Caco-2 (cell line): ENCODE data around the gene LSM4. TPM values are rescaled to one million over a fixed set of nuclear protein-coding genes. Genes with fewer than 3 reads are reported as not detected.

Experiments
- BruUV-seq: library from RNA; stranded (reverse); fragments of 400-500 nt; replicated peaks from 2 replicates; lab custom pipeline; 2021; lab: Mats Ljungman, UMichigan
- CTCF ChIA-PET: fragments of 300-600 bp; sonication (Branson Sonifier 250); formaldehyde crosslinking; loops from one replicate; lab custom pipeline; 2022; ENCODE audit warnings: antibody characterized with exemption; lab: Charles Lee
- POLR2A ChIA-PET: fragments of 300-600 bp; sonication (Branson Sonifier 250); formaldehyde crosslinking; loops from one replicate; lab custom pipeline; 2022; ENCODE audit warnings: antibody characterized with exemption; lab: Charles Lee
- DNase-seq, 2 experiments: peaks; one replicate each; pipeline versions ENCODE4 v3.0.0 to v3.0.0-alpha.2; 2020 to 2022
- H3K27me3 ChIP-seq: replicated peaks from 2 replicates; pipeline ENCODE4 v1.6.0; 2011; ENCODE audit warnings: low read length; ENCODE audit not compliant: control insufficient read depth, insufficient read depth
- H3K36me3 ChIP-seq: 2 replicates; pipeline ENCODE4 v1.5.1; 2011; ENCODE audit warnings: low read length; ENCODE audit not compliant: control insufficient read depth, insufficient read depth
- H3K4me1 ChIP-seq: fragments of 250-450 bp; sonication (Bioruptor Pico); 2 replicates; pipeline ENCODE4 v1.5.1; 2020; ENCODE audit warnings: mild to moderate bottlenecking
- H3K4me3 ChIP-seq: 2 replicates; pipeline ENCODE4 v1.5.1; 2011; ENCODE audit warnings: low read depth, mild to moderate bottlenecking, control low read depth, low read length
- H3K9me3 ChIP-seq: fragments of 250-450 bp; sonication (Bioruptor Pico); 2 replicates; pipeline ENCODE4 v1.5.1; 2020; ENCODE audit warnings: mild to moderate bottlenecking, moderate library complexity
- H3K27ac Mint-ChIP-seq: one replicate; pipeline ENCODE4 v1.8.0; 2022; ENCODE audit warnings: mixed read lengths; ENCODE audit not compliant: unreplicated experiment
- H3K27me3 Mint-ChIP-seq: one replicate; pipeline ENCODE4 v1.8.0; 2022; ENCODE audit warnings: mixed read lengths; ENCODE audit not compliant: insufficient read depth, unreplicated experiment
- H3K36me3 Mint-ChIP-seq: one replicate; pipeline ENCODE4 v1.8.0; 2022; ENCODE audit warnings: mild to moderate bottlenecking, mixed read lengths; ENCODE audit not compliant: insufficient read depth, unreplicated experiment
- H3K4me1 Mint-ChIP-seq: one replicate; pipeline ENCODE4 v1.8.0; 2022; ENCODE audit warnings: low read depth, mixed read lengths; ENCODE audit not compliant: unreplicated experiment
- H3K4me3 Mint-ChIP-seq: one replicate; pipeline ENCODE4 v1.8.0; 2022; ENCODE audit warnings: mild to moderate bottlenecking, moderate library complexity, mixed read lengths; ENCODE audit not compliant: unreplicated experiment
- H3K9me3 Mint-ChIP-seq: one replicate; pipeline ENCODE4 v1.8.0; 2022; ENCODE audit warnings: mixed read lengths; ENCODE audit not compliant: unreplicated experiment
- intact Hi-C: fragments of 100-400 bp; cut with micrococcal nuclease; formaldehyde crosslinking; loops from one replicate; pipeline ENCODE4 v1.10.0; 2022; ENCODE audit not compliant: unreplicated experiment
- total RNA-seq: library from RNA; stranded (reverse); gene quantifications from 2 replicates; pipeline ENCODE4 v1.2.3, GENCODE V29; 2022
- TF ChIP-seq, protein P1 (sequence below), 2 experiments: fragments of 200-600 bp in 1 of 2; IDR thresholded peaks; 1 replicate in 1 of 2; 2 replicates in 1 of 2; pipeline versions ENCODE4 v1.5.1 to v1.8.0; 2011 to 2022; ENCODE audit warnings: antibody characterized with exemption in 1 of 2, control low read depth in 1 of 2, inconsistent platforms in 1 of 2, low read depth in 1 of 2, low read length in 1 of 2, mild to moderate bottlenecking in 1 of 2, moderate library complexity in 1 of 2; ENCODE audit not compliant: insufficient read depth in 1 of 2, severe bottlenecking in 1 of 2, unreplicated experiment in 1 of 2

Gene LSM4
- total RNA-seq, 1 experiment from 2014 or later = 184 TPM

DNA sequence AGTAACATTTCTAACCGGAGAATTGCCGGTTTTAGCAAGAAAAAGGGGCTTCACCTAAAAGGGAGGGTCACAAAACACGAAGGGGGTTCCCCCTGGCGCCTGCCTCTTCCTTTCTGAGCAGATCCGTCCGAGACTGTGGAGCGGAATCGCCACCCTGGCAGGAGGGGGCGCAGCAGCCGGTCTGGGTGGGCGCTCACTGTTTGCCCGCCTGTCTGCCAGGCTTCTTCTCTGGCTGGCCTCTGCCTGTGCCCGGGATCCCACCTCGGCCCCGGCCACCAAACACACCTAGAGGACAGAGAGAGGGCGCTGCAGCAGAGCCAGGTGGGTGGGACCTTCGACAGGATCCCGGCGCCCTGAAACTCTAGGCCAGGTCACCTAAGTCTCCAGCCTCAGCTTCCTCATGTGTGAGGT is 15.6 kb downstream of the LSM4 start:
- peaks cover 2% of the 10 kb centered on the region; the same call in 1 of the 2 replicates for H3K36me3 ChIP-seq
- CTCF ChIA-PET = no interaction called here
- no peaks in the 10 kb centered on the region for H3K27me3 ChIP-seq
- Mint-ChIP-seq H3K9me3 (no peaks in the 10 kb centered on the region), H3K4me3 (no peak overlapping the region), H3K27ac (no peak overlapping the region), H3K36me3 (peaks cover 33% of the 10 kb centered on the region), H3K27me3 (no peaks in the 10 kb centered on the region), H3K4me1 (peaks cover 9% of the 10 kb centered on the region)
- H3K9me3 ChIP-seq = no peaks in the 10 kb centered on the region
- no peak for DNase-seq
- POLR2A ChIA-PET = no interaction called here
- TF ChIP-seq, protein P1, sequence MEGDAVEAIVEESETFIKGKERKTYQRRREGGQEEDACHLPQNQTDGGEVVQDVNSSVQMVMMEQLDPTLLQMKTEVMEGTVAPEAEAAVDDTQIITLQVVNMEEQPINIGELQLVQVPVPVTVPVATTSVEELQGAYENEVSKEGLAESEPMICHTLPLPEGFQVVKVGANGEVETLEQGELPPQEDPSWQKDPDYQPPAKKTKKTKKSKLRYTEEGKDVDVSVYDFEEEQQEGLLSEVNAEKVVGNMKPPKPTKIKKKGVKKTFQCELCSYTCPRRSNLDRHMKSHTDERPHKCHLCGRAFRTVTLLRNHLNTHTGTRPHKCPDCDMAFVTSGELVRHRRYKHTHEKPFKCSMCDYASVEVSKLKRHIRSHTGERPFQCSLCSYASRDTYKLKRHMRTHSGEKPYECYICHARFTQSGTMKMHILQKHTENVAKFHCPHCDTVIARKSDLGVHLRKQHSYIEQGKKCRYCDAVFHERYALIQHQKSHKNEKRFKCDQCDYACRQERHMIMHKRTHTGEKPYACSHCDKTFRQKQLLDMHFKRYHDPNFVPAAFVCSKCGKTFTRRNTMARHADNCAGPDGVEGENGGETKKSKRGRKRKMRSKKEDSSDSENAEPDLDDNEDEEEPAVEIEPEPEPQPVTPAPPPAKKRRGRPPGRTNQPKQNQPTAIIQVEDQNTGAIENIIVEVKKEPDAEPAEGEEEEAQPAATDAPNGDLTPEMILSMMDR (IDR thresholded peaks at IDR 0.05; ENCODE audit: insufficient read depth in 1 of 2, low read depth in 1 of 2, low read length in 1 of 2, severe bottlenecking in 1 of 2, unreplicated experiment in 1 of 2) = no peak
- intact Hi-C loops = no loop called here
- H3K4me1 ChIP-seq = peaks cover 40% of the 10 kb centered on the region
- BruUV-seq = no TSS peak
- no peak overlapping the region for H3K4me3 ChIP-seq

DNA sequence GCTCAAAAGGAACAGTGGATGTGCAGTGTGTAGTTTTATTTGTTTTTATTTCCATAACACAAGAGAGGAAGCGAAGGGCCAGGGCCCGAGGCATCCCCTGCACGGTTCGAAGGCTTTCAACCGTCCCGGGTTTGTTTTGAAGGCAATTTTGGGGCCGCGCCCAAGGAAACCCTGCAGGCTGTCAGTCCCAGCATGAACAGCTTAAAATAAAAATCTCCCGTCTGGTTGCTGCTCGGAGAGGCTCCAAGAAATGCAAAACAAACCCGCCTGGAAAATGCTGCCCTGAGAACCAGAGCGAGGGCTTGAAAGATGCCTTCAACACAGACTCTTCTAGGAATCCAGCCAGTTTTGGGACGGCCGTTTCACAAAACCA is 16.0 kb downstream of the LSM4 start:
- Histone ChIP-seq H3K4me3 (no peak overlapping the region), H3K9me3 (no peaks in the 10 kb centered on the region), H3K27me3 (no peaks in the 10 kb centered on the region), H3K4me1 (peaks cover 36% of the 10 kb centered on the region), H3K36me3 (no peaks in the 10 kb centered on the region)
- intact Hi-C loops = no loop called here
- H3K4me3 Mint-ChIP-seq = no peak overlapping the region
- ChIA-PET POLR2A (no interaction called here), CTCF (no interaction called here)
- H3K9me3 Mint-ChIP-seq = no peaks in the 10 kb centered on the region
- DNase-seq = no peak
- no peaks in the 10 kb centered on the region for H3K27me3 Mint-ChIP-seq
- TSS peak; percentile 89 for BruUV-seq
- no peak overlapping the region for H3K27ac Mint-ChIP-seq
- peaks cover 9% of the 10 kb centered on the region for H3K4me1 Mint-ChIP-seq
- H3K36me3 Mint-ChIP-seq = peaks cover 33% of the 10 kb centered on the region
- TF ChIP-seq, protein P1 (IDR thresholded peaks at IDR 0.05; ENCODE audit: insufficient read depth in 1 of 2, low read depth in 1 of 2, low read length in 1 of 2, severe bottlenecking in 1 of 2, unreplicated experiment in 1 of 2) = no peak

DNA sequence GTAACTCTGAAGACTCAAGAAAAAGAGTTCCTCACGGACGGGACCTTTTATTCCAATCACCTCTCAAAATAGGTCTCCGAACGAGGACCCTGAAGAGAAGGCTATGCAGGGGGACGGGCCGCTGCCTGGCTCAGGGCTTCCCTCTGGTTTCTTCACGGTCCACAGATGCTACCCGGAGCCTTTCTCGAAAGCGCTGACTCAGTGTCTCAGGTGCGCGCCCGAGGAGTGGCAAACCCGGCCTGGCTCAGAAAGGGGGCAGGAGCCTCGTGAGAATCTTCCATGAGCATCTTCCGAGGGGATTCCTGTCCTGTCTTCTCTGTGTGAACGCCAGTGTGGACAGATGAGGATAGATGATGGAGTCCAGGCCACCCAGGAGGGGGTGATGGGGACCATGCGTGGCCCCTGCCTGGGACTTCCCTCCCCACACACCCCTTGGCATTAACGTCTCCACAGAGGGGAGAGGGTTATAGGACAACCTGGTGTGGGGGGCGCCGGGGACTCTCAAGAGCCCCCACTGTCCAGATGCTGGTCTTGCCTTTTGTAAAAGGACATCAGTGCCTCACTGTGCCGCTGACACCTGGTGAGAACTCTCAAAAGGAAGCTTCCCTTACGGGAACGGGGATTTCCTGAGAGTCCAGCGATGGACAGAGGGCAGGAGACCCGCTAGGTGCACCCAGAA is 16.5 kb downstream of the LSM4 start:
- Histone ChIP-seq H3K27me3 (no peaks in the 10 kb centered on the region), H3K9me3 (no peaks in the 10 kb centered on the region), H3K36me3 (no peaks in the 10 kb centered on the region), H3K4me3 (no peak overlapping the region), H3K4me1 (peaks cover 36% of the 10 kb centered on the region)
- Mint-ChIP-seq H3K4me1 (peaks cover 9% of the 10 kb centered on the region), H3K27me3 (no peaks in the 10 kb centered on the region), H3K27ac (no peak overlapping the region), H3K9me3 (no peaks in the 10 kb centered on the region), H3K4me3 (no peak overlapping the region), H3K36me3 (peaks cover 33% of the 10 kb centered on the region)
- CTCF ChIA-PET = no interaction called here
- BruUV-seq = no TSS peak
- POLR2A ChIA-PET = no interaction called here
- intact Hi-C loops = no loop called here
- DNase-seq = no peak
- TF ChIP-seq, protein P1 (IDR thresholded peaks at IDR 0.05; ENCODE audit: insufficient read depth in 1 of 2, low read depth in 1 of 2, low read length in 1 of 2, severe bottlenecking in 1 of 2, unreplicated experiment in 1 of 2) = no peak
